Measurements from ENCODE around the gene DLG4.
"Not testable (repeated sequence)": the region's sequence is repeated elsewhere in the genome, so short reads cannot be mapped to it uniquely, and the experiment has no call there.

The DLG4 gene

DNA sequence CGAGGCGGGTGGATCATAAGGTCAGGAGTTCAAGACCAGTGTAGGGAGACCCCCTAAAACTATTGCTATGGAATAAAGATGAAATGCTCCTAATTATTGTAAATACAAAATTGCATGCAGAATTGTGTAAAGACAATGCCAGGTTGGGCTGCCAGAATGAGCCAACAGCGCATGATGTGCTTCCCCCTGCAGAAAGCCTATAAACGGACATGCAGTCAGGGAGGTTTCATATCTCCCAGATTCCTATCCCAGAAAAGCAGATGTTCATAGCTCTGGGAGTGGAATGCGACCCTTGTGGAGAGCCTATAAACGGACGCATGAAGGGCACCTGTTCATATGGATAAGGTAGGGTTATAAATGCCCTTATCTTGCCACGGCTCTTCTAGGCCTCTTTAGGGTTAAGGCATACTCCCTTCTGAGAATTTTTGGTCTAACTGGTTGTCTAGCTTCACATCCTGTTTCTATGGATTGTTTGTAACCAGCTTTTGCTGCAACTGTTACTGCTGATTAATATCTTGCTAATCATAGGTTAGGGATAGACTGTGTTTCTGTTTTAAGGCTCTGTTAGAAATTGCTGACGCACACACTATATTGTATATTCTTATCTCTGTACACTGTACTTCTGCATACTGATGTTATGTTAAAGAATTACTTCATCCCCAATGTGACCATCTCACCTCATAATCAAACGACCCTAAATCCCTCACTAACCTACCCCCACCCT lies 50.6 kb downstream of the DLG4 start:
- DNase-seq (ENCODE audit: low read depth in 4 of 4, low spot score in 1 of 4) = not testable (repeated sequence)

DNA sequence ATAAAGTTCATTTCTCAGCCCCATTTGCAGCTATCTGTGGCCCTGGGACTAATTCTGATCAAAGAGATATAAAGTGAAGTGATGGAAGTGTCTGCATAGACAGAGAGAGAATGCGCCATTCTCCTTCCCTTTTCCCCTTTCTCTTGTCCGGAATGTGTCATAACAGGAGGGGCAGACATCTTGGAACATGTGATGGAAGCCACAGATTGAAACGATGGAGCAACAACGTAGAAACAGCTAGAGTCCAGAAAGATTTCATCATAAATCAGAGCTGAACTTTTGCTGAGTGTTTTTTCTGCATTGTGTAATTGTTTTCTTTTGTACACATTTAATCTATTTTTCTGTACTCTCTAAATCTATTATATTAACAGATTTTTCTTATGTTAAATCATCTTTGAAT lies 51.8 kb downstream of the DLG4 start:
- DNase-seq (ENCODE audit: low read depth in 4 of 4, low spot score in 1 of 4) = no peak

DNA sequence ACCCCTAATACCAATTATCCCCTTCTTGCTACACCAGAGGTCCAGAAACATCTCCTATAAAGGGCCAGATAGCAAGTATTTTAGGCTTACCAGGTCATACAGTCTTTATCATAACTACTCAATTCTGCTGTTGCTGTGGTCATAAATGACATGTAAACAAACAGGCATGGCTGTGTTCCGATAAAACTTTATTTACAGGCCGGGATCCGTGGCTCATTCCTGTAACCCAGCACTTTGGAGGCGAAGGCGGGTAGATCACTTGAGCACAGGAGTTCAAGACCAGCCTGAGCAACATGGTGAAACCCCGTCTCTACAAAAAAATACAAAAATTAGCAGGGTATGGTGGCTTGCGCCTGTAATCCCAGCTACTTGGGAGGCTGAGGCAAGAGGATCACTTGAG lies 52.8 kb downstream of the DLG4 start:
- DNase-seq (ENCODE audit: low read depth in 4 of 4, low spot score in 1 of 4) = no peak

- not testable (repeated sequence) for DNase-seq (ENCODE audit: low read depth in 4 of 4, low spot score in 1 of 4)
Measured at GRCh38 chr17:7159571-7159970, 60.1 kb downstream of the DLG4 start.

- DNase-seq (ENCODE audit: low read depth in 4 of 4, low spot score in 1 of 4) = not testable (repeated sequence)
Measured at GRCh38 chr17:7158424-7158823, 61.2 kb downstream of the DLG4 start.

DNA sequence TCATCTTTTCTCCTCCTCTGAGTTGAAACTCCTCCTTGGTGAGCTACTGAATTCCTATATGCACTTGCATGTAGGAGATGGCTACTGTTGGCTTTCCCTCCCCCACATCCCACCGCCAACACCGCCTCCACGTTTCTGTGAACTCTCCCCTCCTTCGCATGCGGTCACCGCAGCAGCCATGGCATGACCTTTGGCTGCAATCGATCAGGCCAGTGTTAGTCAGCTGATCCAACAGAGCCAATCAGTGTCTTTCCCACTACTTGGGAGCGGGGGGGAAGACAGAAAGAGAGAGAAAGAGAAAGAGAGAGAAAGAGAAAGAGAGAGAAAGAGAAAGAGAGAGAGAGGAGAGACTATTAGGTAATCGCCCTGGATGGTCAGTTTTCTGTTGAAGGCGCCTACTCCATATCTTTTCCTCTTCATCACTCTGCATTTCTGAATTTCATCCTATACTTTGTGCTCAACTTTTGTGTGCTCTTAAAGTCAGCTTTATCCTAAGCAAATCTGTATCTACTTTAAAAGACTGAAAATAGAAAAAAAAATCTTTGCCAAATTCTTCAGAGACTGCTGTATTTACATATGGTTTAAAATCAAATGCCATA lies 63.2 kb downstream of the DLG4 start:
- DNase-seq (ENCODE audit: low read depth in 4 of 4, low spot score in 1 of 4) = no peak

DNA sequence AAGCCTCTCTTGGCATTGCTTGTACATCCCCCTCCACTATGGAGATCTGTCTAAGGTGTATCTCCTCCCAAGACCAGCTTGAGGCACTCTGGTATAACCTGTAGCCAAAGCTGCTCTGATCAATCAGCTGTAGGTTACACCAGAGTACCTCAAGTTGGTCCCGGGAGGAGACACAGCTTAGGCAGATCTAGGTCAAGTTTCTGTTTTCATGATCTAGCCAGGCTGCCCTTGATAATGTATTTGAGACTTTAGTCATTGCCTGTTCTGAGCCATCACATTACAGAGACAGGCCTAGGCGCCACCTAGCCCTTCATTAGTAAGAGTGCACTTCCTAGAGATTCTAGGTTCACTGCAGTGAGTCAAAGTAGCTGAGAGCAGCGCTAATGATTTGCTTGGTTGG lies 71.9 kb downstream of the DLG4 start:
- no peak for DNase-seq (ENCODE audit: low read depth in 4 of 4, low spot score in 1 of 4)

GRCh38 chr17:7146115-7146514 lies 73.5 kb downstream of the DLG4 start:
- DNase-seq (ENCODE audit: low read depth in 4 of 4, low spot score in 1 of 4) = no peak

- no peak for DNase-seq (ENCODE audit: low read depth in 4 of 4, low spot score in 1 of 4)
Measured at GRCh38 chr17:7144213-7144612, 75.4 kb downstream of the DLG4 start.

GRCh38 chr17:7141824-7142223 lies 77.8 kb downstream of the DLG4 start:
- no peak for DNase-seq (ENCODE audit: low read depth in 4 of 4, low spot score in 1 of 4)

- DNase-seq (ENCODE audit: low read depth in 4 of 4, low spot score in 1 of 4) = no peak
Measured at GRCh38 chr17:7139400-7139799, 80.2 kb downstream of the DLG4 start.

DNA sequence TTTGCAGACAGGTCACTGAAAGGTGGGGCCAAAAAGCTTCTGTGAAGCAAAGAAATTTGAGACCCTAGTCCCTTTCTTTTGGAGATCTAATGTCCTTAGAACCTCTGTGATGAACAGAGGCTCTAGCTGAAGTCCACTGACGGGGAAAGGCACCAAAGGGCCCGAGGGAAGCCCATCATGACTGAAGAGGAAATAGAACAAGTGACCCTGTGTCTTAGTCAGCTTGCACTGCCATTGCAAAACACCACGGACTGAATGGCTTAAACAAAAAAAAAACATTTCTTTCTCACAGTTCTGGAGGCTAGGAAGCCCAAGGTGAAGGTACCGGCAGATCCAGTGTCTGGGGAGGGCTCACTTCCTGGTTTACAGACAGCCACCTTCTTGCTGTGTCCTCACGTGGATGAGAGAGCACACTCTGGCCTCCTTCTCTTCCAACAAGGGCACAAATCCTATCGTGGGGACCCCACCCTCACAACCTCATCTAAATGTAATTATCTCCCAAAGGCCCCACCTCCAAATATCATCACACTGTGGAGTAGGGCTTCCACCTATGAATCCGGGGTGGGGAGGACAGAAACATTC lies 80.7 kb downstream of the DLG4 start:
- DNase-seq (ENCODE audit: low read depth in 4 of 4, low spot score in 1 of 4) = no peak

GRCh38 chr17:7137171-7137943 lies 82.3 kb downstream of the DLG4 start:
- DNase-seq (ENCODE audit: low read depth in 4 of 4, low spot score in 1 of 4) = no peak

Data from stimulated activated CD4-positive, alpha-beta T cell treated with anti-CD3 and anti-CD28 coated beads, Interleukin-1b, Interleukin-23, amount 100 ng/mL, for 24 hours (primary cell).